ENCODE measurements around the gene FAM78B. TPM values are rescaled to one million over a fixed set of nuclear protein-coding genes. Genes with fewer than 3 reads are reported as not detected.

Gene FAM78B
- polyA plus RNA-seq, 3 donors: not detected

- Mint-ChIP-seq H3K36me3 (no peaks in the 10 kb centered on the region), H3K27ac (no peak overlapping the region), H3K4me1 (no peaks in the 10 kb centered on the region), H3K27me3 (ENCODE audit: low read depth in 3 of 3) (peaks cover 1% of the 10 kb centered on the region in 3 donors), H3K4me3 (no peak overlapping the region), H3K9me3 (peaks cover 0 to 2% (median 0%) of the 10 kb centered on the region in 7 donors)
- TF ChIP-seq, protein P1, sequence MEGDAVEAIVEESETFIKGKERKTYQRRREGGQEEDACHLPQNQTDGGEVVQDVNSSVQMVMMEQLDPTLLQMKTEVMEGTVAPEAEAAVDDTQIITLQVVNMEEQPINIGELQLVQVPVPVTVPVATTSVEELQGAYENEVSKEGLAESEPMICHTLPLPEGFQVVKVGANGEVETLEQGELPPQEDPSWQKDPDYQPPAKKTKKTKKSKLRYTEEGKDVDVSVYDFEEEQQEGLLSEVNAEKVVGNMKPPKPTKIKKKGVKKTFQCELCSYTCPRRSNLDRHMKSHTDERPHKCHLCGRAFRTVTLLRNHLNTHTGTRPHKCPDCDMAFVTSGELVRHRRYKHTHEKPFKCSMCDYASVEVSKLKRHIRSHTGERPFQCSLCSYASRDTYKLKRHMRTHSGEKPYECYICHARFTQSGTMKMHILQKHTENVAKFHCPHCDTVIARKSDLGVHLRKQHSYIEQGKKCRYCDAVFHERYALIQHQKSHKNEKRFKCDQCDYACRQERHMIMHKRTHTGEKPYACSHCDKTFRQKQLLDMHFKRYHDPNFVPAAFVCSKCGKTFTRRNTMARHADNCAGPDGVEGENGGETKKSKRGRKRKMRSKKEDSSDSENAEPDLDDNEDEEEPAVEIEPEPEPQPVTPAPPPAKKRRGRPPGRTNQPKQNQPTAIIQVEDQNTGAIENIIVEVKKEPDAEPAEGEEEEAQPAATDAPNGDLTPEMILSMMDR (IDR thresholded peaks at IDR 0.05): no peak
- Histone ChIP-seq H3K27me3 (ENCODE audit: control insufficient read depth in 2 of 2, insufficient read depth in 2 of 2, low read length in 2 of 2) (no peaks in the 10 kb centered on the region), H2AFZ (ENCODE audit: insufficient read depth, low read depth, low read length, poor library complexity, severe bottlenecking) (no peak overlapping the region), H4K20me1 (ENCODE audit: insufficient read depth, low read length) (no peaks in the 10 kb centered on the region), H3K27ac (ENCODE audit: low read depth in 1 of 2, low read length in 2 of 2) (no peak overlapping the region), H3K9ac (ENCODE audit: insufficient read depth, low read length, poor library complexity, severe bottlenecking) (no peak overlapping the region), H3K9me3 (replicated peaks in 1 of 2; ENCODE audit: control insufficient read depth in 1 of 2, insufficient read depth in 1 of 2, low read length in 2 of 2) (no peaks in the 10 kb centered on the region), H3K4me1 (ENCODE audit: control insufficient read depth in 1 of 2, insufficient read depth in 2 of 2, low read length in 2 of 2) (no peaks in the 10 kb centered on the region), H3K36me3 (replicated peaks in 1 of 2; ENCODE audit: control insufficient read depth in 1 of 2, insufficient read depth in 2 of 2, low read length in 2 of 2) (no peaks in the 10 kb centered on the region), H3K4me2 (replicated peaks; ENCODE audit: extremely low read depth, low read length, poor library complexity, severe bottlenecking) (no peak overlapping the region), H3K79me2 (ENCODE audit: insufficient read depth, low read length) (no peaks in the 10 kb centered on the region), H3K4me3 (replicated peaks in 1 of 3; ENCODE audit: low read depth in 2 of 3, low read length in 3 of 3) (no peak overlapping the region)
- no peak for DNase-seq
- 88% methylated on average over 1 of the region's 3 CpGs for WGBS (ENCODE audit: insufficient coverage)
- intact Hi-C loops (cut with micrococcal nuclease): no loop called here
Measured at GRCh38 chr1:166113031-166113430, 53.8 kb downstream of the FAM78B start.

DNA sequence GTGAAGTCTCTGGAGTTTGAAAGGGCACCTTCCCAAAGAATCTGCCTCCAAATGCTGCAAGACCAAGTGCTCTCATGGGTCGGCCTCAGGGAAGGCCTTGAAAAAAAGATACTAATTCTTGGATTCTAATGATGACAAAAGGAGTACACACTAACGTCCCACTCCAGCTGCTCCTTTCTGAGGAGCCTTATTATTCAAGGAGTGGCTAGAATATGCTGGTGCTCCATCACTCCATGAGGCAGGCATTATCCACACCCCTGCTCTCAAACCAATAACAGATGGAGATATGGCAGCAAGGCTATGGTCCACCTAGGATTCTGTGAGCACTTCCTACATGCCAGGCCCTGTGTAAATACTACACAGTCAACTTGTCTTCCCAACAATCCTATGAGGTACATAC is 54.4 kb downstream of the FAM78B start:
- TF ChIP-seq, protein P1 (IDR thresholded peaks at IDR 0.05): no peak
- H4K20me1 ChIP-seq (ENCODE audit: insufficient read depth, low read length): no peaks in the 10 kb centered on the region
- no peaks in the 10 kb centered on the region for H3K9me3 ChIP-seq (replicated peaks in 1 of 2; ENCODE audit: control insufficient read depth in 1 of 2, insufficient read depth in 1 of 2, low read length in 2 of 2)
- Mint-ChIP-seq H3K4me3 (no peak overlapping the region), H3K27me3 (ENCODE audit: low read depth in 3 of 3) (peaks cover 0 to 1% (median 0%) of the 10 kb centered on the region in 3 donors), H3K9me3 (peaks cover 0 to 2% (median 0%) of the 10 kb centered on the region in 7 donors), H3K4me1 (no peaks in the 10 kb centered on the region), H3K27ac (no peak overlapping the region), H3K36me3 (no peaks in the 10 kb centered on the region)
- no peak overlapping the region for H3K27ac ChIP-seq (ENCODE audit: low read depth in 1 of 2, low read length in 2 of 2)
- H3K9ac ChIP-seq (ENCODE audit: insufficient read depth, low read length, poor library complexity, severe bottlenecking): no peak overlapping the region
- no peak overlapping the region for H2AFZ ChIP-seq (ENCODE audit: insufficient read depth, low read depth, low read length, poor library complexity, severe bottlenecking)
- intact Hi-C loops (cut with micrococcal nuclease): no loop called here
- no peak for DNase-seq
- no peaks in the 10 kb centered on the region for H3K79me2 ChIP-seq (ENCODE audit: insufficient read depth, low read length)
- no peak overlapping the region for H3K4me3 ChIP-seq (replicated peaks in 1 of 3; ENCODE audit: low read depth in 2 of 3, low read length in 3 of 3)
- WGBS (ENCODE audit: insufficient coverage): no CpG with 5 or more reads among the region's 2 CpGs
- no peaks in the 10 kb centered on the region for H3K36me3 ChIP-seq (replicated peaks in 1 of 2; ENCODE audit: control insufficient read depth in 1 of 2, insufficient read depth in 2 of 2, low read length in 2 of 2)
- H3K4me2 ChIP-seq (replicated peaks; ENCODE audit: extremely low read depth, low read length, poor library complexity, severe bottlenecking): no peak overlapping the region
- H3K27me3 ChIP-seq (ENCODE audit: control insufficient read depth in 2 of 2, insufficient read depth in 2 of 2, low read length in 2 of 2): no peaks in the 10 kb centered on the region
- H3K4me1 ChIP-seq (ENCODE audit: control insufficient read depth in 1 of 2, insufficient read depth in 2 of 2, low read length in 2 of 2): no peaks in the 10 kb centered on the region
